Thoracic aorta (tissue), 2 donors: Measurements from ENCODE around the gene ZNF592. TPM values are rescaled to one million over a fixed set of nuclear protein-coding genes. Genes with fewer than 3 reads are reported as not detected.
"Not testable (repeated sequence)": the region's sequence is repeated elsewhere in the genome, so short reads cannot be mapped to it uniquely, and the experiment has no call there.

Experiments used
- ATAC-seq: fragments of 150-250 bp; one replicate; pipeline ENCODE4 v1.8.0; 2017; ENCODE audit warnings: low read depth; ENCODE audit not compliant: insufficient number of reproducible peaks, low FRiP score
- DNase-seq: peaks from one replicate; pipeline ENCODE4 v3.0.0-alpha.2; 2020; ENCODE audit warnings: low spot score
- H3K27ac ChIP-seq, 2 donors: fragments of 200-600 bp; sonication (generic); 1 replicate in 1 of 2; 2 replicates in 1 of 2; pipeline ENCODE4 v1.5.1; 2016; ENCODE audit warnings: mild to moderate bottlenecking in 2 of 2, moderate library complexity in 2 of 2
- H3K27me3 ChIP-seq: fragments of 200-600 bp; sonication (generic); replicated peaks from 2 replicates; pipeline ENCODE4 v1.6.0; 2016; ENCODE audit warnings: mild to moderate bottlenecking; ENCODE audit not compliant: insufficient read depth
- H3K36me3 ChIP-seq: fragments of 200-600 bp; sonication (generic); one replicate; pipeline ENCODE4 v1.5.1; 2016
- H3K4me1 ChIP-seq, 2 donors: fragments of 200-600 bp; sonication (generic); 1 replicate in 1 of 2; 2 replicates in 1 of 2; pipeline versions ENCODE4 v1.5.1 to v1.6.0; 2016; ENCODE audit warnings: low read depth in 2 of 2, mild to moderate bottlenecking in 1 of 2; ENCODE audit not compliant: control insufficient read depth in 1 of 2
- H3K4me3 ChIP-seq: fragments of 200-600 bp; sonication (generic); 2 replicates; pipeline ENCODE4 v1.5.1; 2016; ENCODE audit warnings: mild to moderate bottlenecking
- H3K9me3 ChIP-seq: fragments of 200-600 bp; sonication (generic); 2 replicates; pipeline ENCODE4 v1.5.1; 2016
- CTCF ChIP-seq: fragments of 200-600 bp; sonication (generic); IDR thresholded peaks from one replicate; pipeline ENCODE4 v1.5.1; 2019; ENCODE audit warnings: antibody characterized with exemption
- total RNA-seq, 2 donors: library from RNA; depleted of rRNA; stranded (reverse); fragments of >200 nt; gene quantifications; one replicate each; pipeline versions ENCODE4 v1.1.0 to v1.2.3, GENCODE V29; 2016

The ZNF592 gene
- total RNA-seq, 2 donors from 2014 or later: 24.4 to 26.7 TPM

- TF ChIP-seq CTCF: no peak
- Histone ChIP-seq H3K27me3 (no peaks in the 10 kb centered on the region), H3K27ac (peak overlapping the region; percentile 91 to 94), H3K4me3 (peak overlapping the region; percentile 79), H3K9me3 (no peaks in the 10 kb centered on the region), H3K36me3 (no peaks in the 10 kb centered on the region), H3K4me1 (peaks cover 40 to 69% of the 10 kb centered on the region in 2 donors)
- no peak for DNase-seq
- no peak for ATAC-seq
Measured at GRCh38 chr15:84749111-84749991, 959 bp downstream of the ZNF592 start.

- H3K4me3 ChIP-seq: peak overlapping the region; percentile 79
- H3K9me3 ChIP-seq: no peaks in the 10 kb centered on the region
- H3K27ac ChIP-seq: peak overlapping the region; percentile 91 to 94
- DNase-seq (no peak), ATAC-seq (no peak)
- peaks cover 40 to 65% of the 10 kb centered on the region in 2 donors for H3K4me1 ChIP-seq
- H3K27me3 ChIP-seq: no peaks in the 10 kb centered on the region
- TF ChIP-seq CTCF: no peak
- no peaks in the 10 kb centered on the region for H3K36me3 ChIP-seq
Measured at GRCh38 chr15:84750583-84751092, 2.2 kb downstream of the ZNF592 start.

GRCh38 chr15:84751721-84752120 lies 3.3 kb downstream of the ZNF592 start:
- not testable (repeated sequence) for H3K27ac ChIP-seq, ATAC-seq, H3K27me3 ChIP-seq, DNase-seq, H3K36me3 ChIP-seq, H3K4me3 ChIP-seq, H3K9me3 ChIP-seq
- H3K4me1 ChIP-seq: peaks cover 34 to 67% of the 10 kb centered on the region in 2 donors

- ATAC-seq: no peak
- Histone ChIP-seq H3K36me3 (no peaks in the 10 kb centered on the region), H3K9me3 (no peaks in the 10 kb centered on the region), H3K27me3 (no peaks in the 10 kb centered on the region), H3K27ac (peak overlapping the region; percentile 6 to 52), H3K4me3 (peak overlapping the region; percentile 16), H3K4me1 (peaks cover 31 to 67% of the 10 kb centered on the region in 2 donors)
- no peak for TF ChIP-seq CTCF
- DNase-seq: no peak
Measured at GRCh38 chr15:84752195-84752594, 3.8 kb downstream of the ZNF592 start.

GRCh38 chr15:84752700-84753099 lies 4.3 kb downstream of the ZNF592 start:
- Histone ChIP-seq H3K4me1 (peaks cover 29 to 72% of the 10 kb centered on the region in 2 donors), H3K36me3 (no peaks in the 10 kb centered on the region), H3K9me3 (no peaks in the 10 kb centered on the region), H3K27ac (peak overlapping the region; percentile 6 to 52), H3K27me3 (no peaks in the 10 kb centered on the region), H3K4me3 (peak overlapping the region; percentile 16)
- no peak for TF ChIP-seq CTCF
- DNase-seq: no peak
- ATAC-seq: no peak

GRCh38 chr15:84754889-84755288 lies 6.5 kb downstream of the ZNF592 start:
- not testable (repeated sequence) for H3K36me3 ChIP-seq, H3K27me3 ChIP-seq, H3K4me3 ChIP-seq, H3K27ac ChIP-seq, DNase-seq, H3K9me3 ChIP-seq, ATAC-seq
- H3K4me1 ChIP-seq: peaks cover 24 to 87% of the 10 kb centered on the region in 2 donors
